HG02973 (cell line): ENCODE results near the gene RAP1GAP.
"Not testable (repeated sequence)": the region's sequence is repeated elsewhere in the genome, so short reads cannot be mapped to it uniquely, and the experiment has no call there.

Experiments
- ATAC-seq: cut with Tn5 transposase; IDR thresholded peaks from one replicate; pipeline ENCODE4 v1.9.1; 2021; ENCODE audit warnings: moderate library complexity; ENCODE audit not compliant: unreplicated experiment

Gene RAP1GAP

DNA sequence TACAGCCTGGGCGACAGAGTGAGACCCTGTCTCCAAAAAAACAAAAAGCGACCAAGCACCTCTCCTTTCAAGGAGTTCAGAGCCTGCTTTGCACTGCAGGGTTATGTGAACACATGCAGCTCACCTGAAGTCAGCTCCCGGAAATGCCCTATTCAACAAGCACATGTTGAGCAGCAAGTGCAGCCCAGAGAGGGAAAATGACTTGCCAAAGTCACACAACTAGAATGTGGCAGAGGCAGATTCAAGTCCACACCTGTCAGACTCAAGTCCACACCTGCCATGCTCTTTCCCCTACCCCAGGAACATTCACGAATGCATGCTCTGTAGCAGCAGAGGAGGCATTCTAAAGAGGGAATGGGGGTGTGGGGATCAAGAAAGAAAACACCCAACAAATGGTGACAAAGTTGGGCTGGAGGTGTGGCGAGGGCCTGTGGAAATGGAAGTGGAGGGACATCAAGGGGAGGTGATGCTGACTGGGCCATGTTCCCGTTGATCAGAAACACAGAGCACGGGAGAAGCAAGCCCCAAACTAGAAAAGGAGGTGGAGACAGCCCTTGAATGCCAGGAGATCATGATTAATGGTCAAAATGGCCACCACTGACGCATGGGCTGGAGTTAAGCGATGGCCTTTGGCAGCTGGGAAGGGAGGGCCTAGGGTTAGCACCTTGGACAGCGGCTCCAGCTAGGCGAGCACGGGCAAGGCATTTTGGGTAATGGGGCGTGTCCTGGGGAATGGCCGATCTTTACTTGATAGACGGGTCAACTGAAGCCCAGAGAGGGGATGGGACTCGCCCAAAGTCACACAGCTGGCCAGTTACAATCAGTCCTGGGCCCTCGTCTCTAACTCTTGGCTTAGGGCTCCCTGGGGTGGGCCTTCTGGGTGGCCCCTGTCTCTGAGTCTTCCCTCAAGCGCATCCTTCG, 21.5 kb downstream of the RAP1GAP start:
- no peak for ATAC-seq

DNA sequence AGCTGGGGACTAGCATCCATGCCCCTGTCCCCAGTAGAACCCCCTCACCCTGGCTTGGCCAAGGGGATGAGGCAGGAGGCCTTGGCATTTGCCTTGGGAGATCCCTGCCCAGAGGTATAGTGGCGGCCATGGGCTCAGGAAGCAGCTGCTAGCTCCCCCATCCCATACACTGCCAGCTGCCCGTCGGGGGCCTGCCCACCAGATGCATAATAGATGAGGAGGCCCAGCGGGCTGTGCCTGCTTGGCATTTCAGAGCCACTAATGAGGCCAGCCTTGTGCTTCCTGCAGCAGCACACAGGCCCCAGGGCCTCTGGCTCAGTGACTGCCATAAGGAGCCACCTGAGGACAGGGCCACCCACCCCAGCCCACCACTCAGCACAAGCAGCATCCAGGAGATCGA, 23.6 kb downstream of the RAP1GAP start:
- ATAC-seq = no peak

GRCh38 chr1:21644906-21645305, 24.3 kb downstream of the RAP1GAP start:
- ATAC-seq = no peak

DNA sequence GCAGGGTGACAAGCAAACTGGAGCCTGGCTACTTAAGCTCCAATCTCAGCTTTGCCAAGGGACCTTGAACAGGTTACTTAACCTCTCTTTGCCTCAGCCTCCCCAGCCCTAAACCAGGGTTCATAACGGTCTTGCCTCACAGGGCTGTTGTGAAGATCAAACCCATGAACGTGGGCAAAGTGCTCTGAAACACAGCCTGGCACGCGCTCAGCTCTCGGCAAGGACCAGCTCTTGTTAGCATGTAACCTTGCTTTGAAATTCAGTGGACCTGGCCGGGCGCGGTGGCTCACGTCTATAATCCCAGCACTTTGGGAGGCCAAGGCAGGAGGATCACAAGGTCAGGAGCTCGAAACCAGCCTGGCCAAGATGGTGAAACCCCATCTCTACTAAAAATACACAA, 24.8 kb downstream of the RAP1GAP start:
- ATAC-seq = no peak

- ATAC-seq = no peak
Measured at GRCh38 chr1:21643624-21644023, 25.5 kb downstream of the RAP1GAP start.

DNA sequence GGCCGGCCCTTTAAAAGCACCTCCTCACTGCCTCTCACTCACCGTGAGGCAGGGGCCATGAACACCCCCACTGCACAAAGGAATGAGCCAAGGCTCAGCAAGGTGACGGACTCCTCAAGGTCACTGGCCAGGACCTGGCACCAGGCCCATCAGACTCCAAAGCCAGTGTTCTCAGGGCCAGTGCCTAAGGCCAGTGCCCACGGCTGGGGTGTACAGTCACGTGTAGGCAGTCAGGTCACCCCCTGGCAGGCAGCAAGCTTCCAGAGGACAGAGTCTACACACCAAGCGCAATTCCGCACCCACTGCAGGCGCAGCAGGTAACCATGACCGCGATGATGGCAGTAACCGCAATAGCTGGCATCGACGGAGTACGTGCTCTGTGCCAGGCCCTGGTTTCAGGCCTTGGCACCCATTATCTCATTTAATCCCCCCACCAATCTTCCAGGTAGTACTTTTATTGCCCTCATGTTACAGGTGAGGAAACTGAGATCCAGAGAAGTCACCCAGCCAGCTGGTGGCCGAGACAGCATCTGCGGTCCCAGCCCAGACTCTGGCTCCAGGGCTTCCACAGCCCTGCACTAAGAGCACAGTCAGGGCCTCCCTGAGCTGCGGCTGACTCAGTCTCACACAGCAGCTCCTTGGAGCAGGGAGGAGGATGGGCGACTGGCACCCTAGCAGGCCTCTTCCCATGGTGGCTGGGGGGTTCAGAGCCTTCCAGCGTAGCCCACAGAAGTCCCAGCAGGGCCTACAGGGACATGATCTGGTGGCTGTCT, 27.0 kb downstream of the RAP1GAP start:
- no peak for ATAC-seq

- ATAC-seq = no peak
Measured at GRCh38 chr1:21641537-21641936, 27.6 kb downstream of the RAP1GAP start.

DNA sequence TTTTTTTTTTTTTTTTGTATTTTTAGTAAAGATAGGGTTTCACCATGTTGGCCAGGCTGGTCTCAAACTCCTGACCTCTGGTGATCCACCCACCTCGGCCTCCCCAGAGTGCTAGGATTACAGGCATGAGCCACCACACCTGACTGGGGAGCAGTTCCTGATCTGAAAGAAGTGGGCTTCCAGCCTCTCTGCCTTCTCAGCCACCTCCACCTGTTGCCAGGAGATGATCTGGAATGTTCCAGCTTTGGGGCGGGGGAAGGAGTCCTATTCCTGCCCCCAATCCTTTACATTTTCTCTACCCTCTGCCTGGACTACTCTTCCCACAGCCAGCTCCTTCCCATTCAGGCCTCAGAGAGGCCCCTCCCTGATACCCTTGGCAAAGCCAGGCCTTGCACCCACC, 28.1 kb downstream of the RAP1GAP start:
- no peak for ATAC-seq

DNA sequence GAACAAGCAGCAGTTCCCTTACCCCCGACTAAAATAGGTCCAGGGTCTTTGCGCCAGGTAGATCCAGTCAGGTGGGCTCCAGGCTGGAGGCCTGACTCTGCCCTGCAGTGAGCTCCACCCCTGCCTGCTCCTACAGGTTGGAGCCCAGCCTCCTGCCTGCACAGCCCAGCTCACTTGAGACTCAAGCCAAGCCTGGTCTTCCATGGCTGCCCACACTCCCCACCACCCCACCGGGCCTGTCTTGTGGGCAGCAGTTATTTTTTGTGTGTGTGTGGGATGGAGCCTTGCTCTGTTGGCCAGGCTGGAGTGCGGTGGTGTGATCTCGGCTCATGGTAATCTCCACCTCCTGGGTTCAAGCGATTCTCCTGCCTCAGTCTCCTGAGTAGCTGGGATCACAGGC, 28.5 kb downstream of the RAP1GAP start:
- no peak for ATAC-seq

DNA sequence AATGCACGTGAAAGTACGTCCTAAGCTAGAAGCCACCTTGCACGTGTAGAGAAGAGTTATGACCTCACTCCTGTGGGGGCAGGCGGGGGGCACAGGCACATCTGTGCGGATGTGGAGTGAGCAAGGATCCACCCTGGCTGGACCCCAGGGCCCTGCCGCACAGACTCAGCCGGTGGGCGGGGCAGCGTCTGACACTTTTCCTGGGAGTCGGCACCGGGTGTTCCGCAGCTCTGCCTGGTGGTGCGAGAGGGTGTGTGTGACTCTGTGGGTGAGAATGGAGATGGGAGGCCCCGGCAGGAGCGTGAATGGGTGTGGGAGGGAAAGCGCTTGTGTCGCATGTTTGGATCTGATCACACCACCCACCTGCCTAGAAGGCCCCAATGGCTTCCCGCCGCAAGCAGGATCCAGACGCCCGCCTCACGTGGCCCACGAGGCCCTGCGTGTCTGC, 29.5 kb downstream of the RAP1GAP start:
- ATAC-seq = no peak

GRCh38 chr1:21638531-21639341, 30.4 kb downstream of the RAP1GAP start:
- no peak for ATAC-seq

DNA sequence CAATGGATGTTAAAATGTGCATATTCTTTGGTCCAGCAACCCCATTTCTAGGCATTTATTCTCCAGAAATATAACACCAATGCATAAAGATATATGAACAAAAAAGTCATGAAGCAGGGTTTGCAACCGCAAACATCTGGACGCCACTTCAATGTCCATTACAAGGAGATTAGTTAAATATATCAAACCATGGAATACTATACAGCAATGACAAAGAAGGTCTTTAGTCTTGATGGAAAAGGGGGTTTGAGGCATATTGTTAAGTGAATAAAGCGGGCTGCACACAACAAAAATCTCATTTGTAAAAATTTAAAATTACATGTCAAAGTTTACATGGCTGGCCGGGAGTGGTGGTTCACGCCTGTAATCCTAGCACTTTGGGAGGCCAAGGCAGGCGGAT, 31.6 kb downstream of the RAP1GAP start:
- no peak for ATAC-seq

GRCh38 chr1:21636029-21636428, 33.1 kb downstream of the RAP1GAP start:
- no peak for ATAC-seq

DNA sequence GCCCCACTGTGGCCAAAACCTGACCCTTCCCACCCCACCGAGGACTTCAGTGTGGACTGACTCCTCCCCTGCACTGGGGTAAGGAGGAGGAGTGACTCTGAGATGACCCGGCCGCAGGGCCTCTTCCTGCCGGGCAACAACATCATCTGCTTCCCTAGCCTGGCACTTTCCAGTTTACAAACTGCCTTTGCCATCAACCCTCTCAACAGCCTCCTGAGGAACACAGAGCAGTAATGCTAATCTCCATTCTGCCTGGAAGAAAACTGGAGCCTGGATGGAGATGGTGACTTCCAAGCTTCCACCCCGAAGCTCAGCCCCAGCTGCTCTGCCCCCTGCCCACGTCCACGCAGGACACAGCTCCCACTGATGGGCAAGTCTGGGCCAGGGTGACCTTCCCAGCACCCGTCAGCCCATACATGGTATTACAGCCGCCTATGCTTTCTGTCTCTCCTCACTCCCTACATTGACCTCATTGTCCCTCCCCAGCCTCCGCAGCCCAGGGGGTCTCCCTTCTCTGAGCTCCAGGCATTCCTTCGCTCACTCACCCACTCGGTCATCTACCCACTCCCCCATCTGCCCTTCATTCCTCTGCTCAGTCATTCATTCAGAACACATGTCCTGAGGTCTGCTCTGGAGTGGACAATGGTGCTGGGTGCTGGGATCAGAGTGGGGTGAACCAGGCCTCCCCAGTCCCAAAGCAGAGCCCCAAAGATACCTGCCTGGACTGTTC, 34.2 kb downstream of the RAP1GAP start:
- ATAC-seq = no peak

DNA sequence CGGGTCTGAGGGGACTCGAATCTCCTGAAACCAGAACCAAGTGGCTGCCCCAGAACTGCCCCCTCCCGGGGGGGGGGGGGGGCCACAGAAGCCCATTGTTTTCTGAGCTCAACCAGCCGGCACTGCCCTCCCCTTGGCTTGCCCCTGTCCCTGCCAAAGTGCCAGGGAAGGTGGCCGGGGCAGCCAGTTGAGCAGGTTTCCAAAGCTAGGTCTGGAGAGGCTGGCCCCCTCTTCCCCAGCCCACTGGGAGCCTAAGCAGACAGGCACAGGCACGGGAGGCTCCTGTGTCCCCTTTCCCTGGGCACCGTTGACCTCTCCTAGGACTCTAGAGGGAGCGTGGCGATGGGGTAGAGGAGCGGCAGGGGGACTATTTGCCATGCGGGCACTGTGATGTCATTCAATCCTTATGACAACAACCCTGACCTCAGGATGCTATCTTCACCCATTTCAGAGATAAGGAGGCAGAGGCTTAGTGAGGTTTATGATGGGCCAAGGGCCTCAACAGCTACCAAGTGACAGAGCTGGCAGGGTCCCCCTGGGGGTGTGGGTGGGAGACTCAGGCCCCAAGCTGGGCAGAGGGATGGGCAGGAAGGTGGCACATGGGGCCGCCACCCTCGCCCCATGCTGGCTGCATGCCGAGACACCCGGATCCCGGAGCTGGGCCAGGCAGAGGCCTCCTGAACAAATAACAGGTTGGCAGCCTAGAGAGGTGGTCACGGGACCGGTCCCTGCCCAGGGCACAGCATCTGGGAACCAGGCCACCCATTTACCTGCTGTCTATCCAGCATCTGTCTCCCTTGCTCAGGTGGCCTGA, 35.0 kb downstream of the RAP1GAP start:
- no peak for ATAC-seq

DNA sequence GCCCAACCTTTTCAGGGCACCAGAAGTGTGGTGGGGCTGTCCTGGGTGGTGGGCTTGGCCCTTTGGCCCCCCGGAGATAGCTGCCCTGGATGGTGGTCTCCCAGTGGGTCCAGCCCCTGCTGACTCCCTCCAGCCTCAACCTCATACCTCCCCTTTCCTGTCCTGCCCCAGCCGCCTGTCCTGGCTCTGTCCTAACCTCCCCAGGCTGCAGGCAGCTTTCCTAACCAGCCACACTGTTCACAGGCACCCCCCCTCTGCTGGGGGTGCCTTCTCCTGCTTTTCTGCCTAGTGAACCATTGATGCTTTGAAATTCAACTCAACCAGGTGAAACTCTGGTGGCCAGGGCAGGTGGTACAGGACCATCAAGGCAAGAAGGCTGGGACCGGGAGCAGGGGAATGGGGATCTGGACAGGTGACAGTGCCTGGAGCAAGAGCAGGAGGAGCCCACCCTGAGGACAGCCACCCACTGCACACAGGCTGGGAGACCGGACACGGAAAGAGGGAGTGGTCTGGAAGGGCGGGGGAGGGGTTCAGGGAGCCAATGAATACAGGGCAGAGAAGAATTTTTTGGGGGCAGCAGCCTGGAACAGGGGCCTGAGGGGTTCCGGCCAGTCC, 35.9 kb downstream of the RAP1GAP start:
- no peak for ATAC-seq

DNA sequence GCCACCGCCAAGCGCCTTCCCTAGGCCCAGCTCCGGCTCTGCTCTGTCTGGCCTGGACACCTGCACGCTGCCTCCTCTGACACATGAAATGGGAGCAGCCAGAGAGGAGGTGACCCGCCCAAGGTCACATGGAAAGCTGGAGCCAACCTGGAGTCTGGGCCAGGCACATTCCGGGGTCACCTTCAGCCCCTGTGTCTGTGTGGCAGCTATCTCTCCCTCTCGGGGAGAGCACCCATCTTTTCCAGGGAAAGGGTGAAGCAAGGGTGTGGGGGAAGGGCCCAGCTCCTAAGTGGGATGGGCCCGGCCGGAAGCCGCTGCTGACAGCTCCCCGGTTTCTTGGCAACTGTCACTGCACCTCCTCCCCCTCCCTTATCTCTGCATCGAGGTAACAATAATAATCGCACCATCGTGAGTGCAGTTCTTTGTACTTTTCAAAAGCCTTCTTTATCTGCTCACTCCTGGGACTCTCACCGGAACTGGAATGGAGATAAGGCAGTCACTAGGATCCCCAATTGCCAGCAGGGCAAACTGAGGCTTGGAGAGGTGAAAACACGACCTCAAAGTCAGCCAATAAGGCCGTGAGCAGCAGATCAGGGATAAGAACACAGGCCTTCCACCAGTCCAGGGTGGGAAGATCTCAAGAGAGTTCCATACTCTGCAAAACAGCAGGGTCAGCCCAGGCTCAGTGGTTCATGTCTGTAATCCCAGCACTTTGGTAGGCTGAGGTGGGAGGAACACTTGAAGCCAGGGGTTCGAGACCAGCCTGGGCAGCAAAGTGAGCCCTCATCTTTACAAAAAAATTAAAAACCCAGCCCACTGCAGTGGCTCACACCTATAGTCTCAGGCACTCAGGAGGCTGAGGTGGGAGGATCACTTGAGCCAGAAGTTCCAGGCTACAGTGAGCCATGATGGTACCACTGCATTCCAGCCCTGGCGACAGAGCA, 36.9 kb downstream of the RAP1GAP start:
- no peak for ATAC-seq

DNA sequence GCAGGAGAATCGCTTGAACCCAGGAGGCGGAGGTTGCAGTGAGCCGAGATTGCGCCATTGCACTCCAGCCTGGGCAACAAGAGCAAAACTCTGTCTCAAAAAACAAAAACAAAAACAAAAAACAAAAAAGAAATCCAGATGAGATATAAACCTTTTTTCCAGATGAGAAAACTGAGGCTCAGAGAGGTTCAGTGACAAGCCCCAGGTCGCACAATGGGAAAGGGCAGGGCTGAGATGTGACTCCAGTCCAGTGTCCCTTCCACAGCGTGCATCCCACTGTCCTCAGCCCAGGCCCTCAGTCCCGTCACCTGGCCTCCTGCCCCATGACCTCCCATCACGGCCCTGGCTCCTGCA, 37.6 kb downstream of the RAP1GAP start:
- not testable (repeated sequence) for ATAC-seq
